ENCODE data around the gene ESR1.
A peak's percentile ranks its signal among the peaks of the same experiment; 100 is the strongest.

Gene ESR1

GRCh38 chr6:151807513-151808370 lies at the start of gene ESR1:
TSS of gene ESR1 (plus strand) at chr6:151807682. CDS start at chr6:151807913, 231 bp downstream.
- peak within 1 kb of the TSS; percentile 96 for H3K4me2 ChIP-seq
- peaks cover 11% of the 10 kb centered on the region; the same call in 1 of the 2 replicates for H4K20me1 ChIP-seq
- H3K27ac ChIP-seq: no peak within 1 kb of the TSS
- H3K9me3 ChIP-seq: peaks cover 15% of the 10 kb centered on the region; the same call in 1 of the 2 replicates
- H3K27me3 ChIP-seq: peaks cover 41% of the 10 kb centered on the region
- no peaks in the 10 kb centered on the region for H3K36me3 ChIP-seq
- peak within 1 kb of the TSS; percentile 65 for H3K4me3 ChIP-seq
- H3K4me1 ChIP-seq: peaks cover 18% of the 10 kb centered on the region
- no peak for TF ChIP-seq Cebpa-rat (IDR thresholded peaks at IDR 0.05)
- H3K9ac ChIP-seq: 0 out of 2 replicates have a peak within 1 kb of the TSS, but pooled peaks have one; percentile 17

DNA sequence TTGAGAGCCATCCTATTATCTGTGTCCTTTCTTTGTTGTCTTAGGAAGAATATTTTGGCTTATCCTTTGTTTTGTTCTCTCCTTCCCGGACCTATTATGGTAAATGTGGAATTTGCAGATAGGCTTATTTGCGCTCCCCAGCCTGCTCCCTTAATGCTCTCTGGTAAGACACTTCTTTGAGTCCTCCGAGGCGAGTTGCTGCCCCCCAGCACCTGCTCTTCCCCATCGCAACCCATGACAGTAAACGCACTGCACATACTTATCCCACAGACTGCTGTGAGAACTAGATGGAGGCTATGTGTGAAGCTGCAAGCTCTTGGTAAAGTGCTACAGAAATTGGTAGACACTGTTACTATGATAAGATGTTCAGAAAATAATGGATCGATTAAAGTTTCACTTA lies 47.0 kb upstream of the ESR1 start:
- no peak for TF ChIP-seq Cebpa-rat (IDR thresholded peaks at IDR 0.05)
- Histone ChIP-seq H3K4me2 (no peak overlapping the region), H4K20me1 (no peaks in the 10 kb centered on the region), H3K9ac (no peak overlapping the region), H3K9me3 (no peaks in the 10 kb centered on the region), H3K4me3 (no peak overlapping the region), H3K27ac (no peak overlapping the region), H3K36me3 (no peaks in the 10 kb centered on the region), H3K27me3 (no peaks in the 10 kb centered on the region), H3K4me1 (no peaks in the 10 kb centered on the region)

DNA sequence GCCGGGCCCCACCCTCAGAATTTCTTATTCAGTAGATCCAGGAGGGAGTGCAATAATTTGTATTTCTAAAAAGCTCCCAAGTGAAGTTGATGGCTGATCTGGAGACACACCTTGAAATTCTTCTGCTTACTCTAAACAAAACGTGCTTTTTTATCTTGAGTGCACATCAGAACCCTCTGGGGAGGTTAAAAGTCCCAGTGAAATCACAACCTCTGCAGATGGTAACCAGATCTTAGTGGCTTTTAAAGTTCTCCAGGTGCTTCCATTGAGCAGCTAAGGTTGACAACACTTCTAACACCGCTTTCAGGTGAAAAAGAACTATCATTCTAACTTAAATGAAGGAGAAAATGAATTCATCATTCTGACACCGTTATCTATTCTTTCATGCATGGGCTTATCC lies 45.6 kb upstream of the ESR1 start:
- Histone ChIP-seq H3K9me3 (no peaks in the 10 kb centered on the region), H3K4me3 (no peak overlapping the region), H3K27ac (no peak overlapping the region), H3K4me1 (no peaks in the 10 kb centered on the region), H3K27me3 (no peaks in the 10 kb centered on the region), H3K9ac (no peak overlapping the region), H3K36me3 (no peaks in the 10 kb centered on the region), H3K4me2 (no peak overlapping the region), H4K20me1 (no peaks in the 10 kb centered on the region)
- TF ChIP-seq Cebpa-rat (IDR thresholded peaks at IDR 0.05): no peak

DNA sequence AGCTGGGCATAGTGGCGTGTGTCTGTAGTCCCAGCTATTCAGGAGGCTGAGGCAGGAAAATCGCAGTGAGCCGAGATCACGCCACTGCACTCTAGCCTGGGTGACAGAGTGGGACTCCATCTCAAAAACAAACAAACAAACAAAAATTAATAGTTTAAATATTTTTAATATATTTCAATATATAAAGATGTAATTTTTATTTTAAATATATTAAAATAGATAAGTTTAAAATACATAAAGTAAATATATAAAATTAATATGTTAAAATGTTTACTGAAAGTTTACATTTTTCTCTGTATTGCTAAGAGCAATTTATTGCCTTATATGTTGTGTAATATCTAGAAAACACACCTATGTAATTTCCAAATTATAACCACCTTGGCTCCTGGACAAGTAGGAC lies 44.7 kb upstream of the ESR1 start:
- no peak overlapping the region for H3K4me2 ChIP-seq
- no peak for TF ChIP-seq Cebpa-rat (IDR thresholded peaks at IDR 0.05)
- H3K36me3 ChIP-seq: no peaks in the 10 kb centered on the region
- H3K4me1 ChIP-seq: no peaks in the 10 kb centered on the region
- no peaks in the 10 kb centered on the region for H4K20me1 ChIP-seq
- no peak overlapping the region for H3K27ac ChIP-seq
- no peaks in the 10 kb centered on the region for H3K9me3 ChIP-seq
- H3K4me3 ChIP-seq: no peak overlapping the region
- no peaks in the 10 kb centered on the region for H3K27me3 ChIP-seq
- H3K9ac ChIP-seq: no peak overlapping the region

- no peak overlapping the region for H3K9ac ChIP-seq
- no peaks in the 10 kb centered on the region for H4K20me1 ChIP-seq
- no peak overlapping the region for H3K27ac ChIP-seq
- H3K4me1 ChIP-seq: no peaks in the 10 kb centered on the region
- no peak for TF ChIP-seq Cebpa-rat (IDR thresholded peaks at IDR 0.05)
- no peaks in the 10 kb centered on the region for H3K36me3 ChIP-seq
- no peaks in the 10 kb centered on the region for H3K27me3 ChIP-seq
- H3K9me3 ChIP-seq: no peaks in the 10 kb centered on the region
- no peak overlapping the region for H3K4me3 ChIP-seq
- H3K4me2 ChIP-seq: no peak overlapping the region
Measured at GRCh38 chr6:151763303-151763702, 44.2 kb upstream of the ESR1 start.

DNA sequence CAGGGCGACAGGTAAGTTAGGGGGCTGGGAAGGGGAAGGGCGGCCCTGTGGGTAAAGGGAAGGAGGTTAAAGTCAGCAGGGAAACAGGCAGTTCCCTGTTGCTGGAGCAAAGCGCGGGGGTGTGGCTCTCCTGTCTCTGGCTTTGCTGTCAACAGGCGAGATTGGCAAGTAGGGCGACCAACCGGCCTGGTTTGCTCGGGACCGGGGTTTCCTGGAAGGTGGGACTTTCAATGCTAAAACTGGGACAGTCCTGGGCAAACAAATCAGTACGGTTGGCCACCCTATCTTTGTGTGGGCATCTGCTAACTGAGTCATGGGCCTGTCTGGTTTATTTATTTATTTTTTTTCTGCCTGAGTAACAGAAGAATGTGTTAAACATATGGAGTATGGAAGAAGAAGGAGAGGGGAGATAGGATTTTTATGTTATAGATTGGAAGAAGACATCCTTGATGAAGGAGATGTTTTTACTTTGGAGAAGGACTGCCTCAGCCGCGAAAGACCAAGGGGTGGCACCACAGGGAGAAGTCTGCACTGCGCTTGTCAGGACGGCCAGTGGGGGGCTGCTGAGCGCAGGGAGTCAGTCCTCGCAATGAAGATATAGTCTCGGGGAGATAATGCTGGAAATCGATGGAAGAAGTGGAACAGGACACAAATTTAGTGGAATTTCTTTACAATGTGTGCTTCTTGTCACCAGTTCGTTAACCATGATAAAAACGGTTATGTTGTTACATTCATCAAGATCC lies 43.4 kb upstream of the ESR1 start:
- H3K9ac ChIP-seq: no peak overlapping the region
- H3K27ac ChIP-seq: no peak overlapping the region
- no peak overlapping the region for H3K4me2 ChIP-seq

GRCh38 chr6:151765444-151765886 lies 42.0 kb upstream of the ESR1 start:
- Histone ChIP-seq H3K4me1 (no peaks in the 10 kb centered on the region), H3K4me2 (no peak overlapping the region), H3K36me3 (no peaks in the 10 kb centered on the region), H3K27ac (no peak overlapping the region), H4K20me1 (no peaks in the 10 kb centered on the region), H3K9ac (no peak overlapping the region), H3K27me3 (no peaks in the 10 kb centered on the region), H3K4me3 (no peak overlapping the region), H3K9me3 (no peaks in the 10 kb centered on the region)
- no peak for TF ChIP-seq Cebpa-rat (IDR thresholded peaks at IDR 0.05)

More for the DNA sequence above, 43.4 kb upstream of the ESR1 start:
- H3K9me3 ChIP-seq: no peaks in the 10 kb centered on the region
- TF ChIP-seq Cebpa-rat (IDR thresholded peaks at IDR 0.05): no peak
- no peaks in the 10 kb centered on the region for H3K27me3 ChIP-seq
- H3K4me3 ChIP-seq: no peak overlapping the region
- no peaks in the 10 kb centered on the region for H4K20me1 ChIP-seq
- no peaks in the 10 kb centered on the region for H3K36me3 ChIP-seq
- H3K4me1 ChIP-seq: no peaks in the 10 kb centered on the region

GRCh38 chr6:151772446-151772845 lies 35.0 kb upstream of the ESR1 start:
- Histone ChIP-seq H3K4me3 (no peak overlapping the region), H3K36me3 (no peaks in the 10 kb centered on the region), H3K9me3 (no peaks in the 10 kb centered on the region), H3K9ac (no peak overlapping the region), H3K27me3 (no peaks in the 10 kb centered on the region), H3K4me2 (no peak overlapping the region), H3K27ac (no peak overlapping the region), H4K20me1 (no peaks in the 10 kb centered on the region), H3K4me1 (no peaks in the 10 kb centered on the region)
- no peak for TF ChIP-seq Cebpa-rat (IDR thresholded peaks at IDR 0.05)

GRCh38 chr6:151773382-151773781 lies 34.1 kb upstream of the ESR1 start:
- Histone ChIP-seq H3K4me1 (no peaks in the 10 kb centered on the region), H3K4me3 (no peak overlapping the region), H3K36me3 (no peaks in the 10 kb centered on the region), H3K9me3 (no peaks in the 10 kb centered on the region), H4K20me1 (no peaks in the 10 kb centered on the region), H3K27ac (no peak overlapping the region), H3K27me3 (no peaks in the 10 kb centered on the region), H3K9ac (no peak overlapping the region), H3K4me2 (no peak overlapping the region)
- no peak for TF ChIP-seq Cebpa-rat (IDR thresholded peaks at IDR 0.05)

DNA sequence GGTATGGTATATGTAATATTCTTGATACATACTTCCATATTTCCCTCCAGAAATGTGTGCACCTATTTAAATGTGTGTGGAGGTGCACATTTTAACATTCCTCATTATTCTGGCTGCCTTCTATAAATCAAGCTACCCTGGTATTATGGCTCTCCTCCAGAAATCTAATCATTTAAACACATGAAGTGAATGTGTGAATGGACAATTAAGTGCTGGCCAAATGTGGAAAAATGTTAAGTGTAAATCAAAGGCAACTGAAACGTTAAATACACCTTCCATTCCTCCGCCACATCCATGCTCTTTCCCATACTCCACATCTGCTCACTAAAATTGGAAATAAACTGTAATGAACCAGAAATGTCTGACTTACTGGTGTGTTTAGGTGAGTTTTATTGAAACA lies 24.9 kb upstream of the ESR1 start:
- H3K36me3 ChIP-seq: no peaks in the 10 kb centered on the region
- H3K27ac ChIP-seq: no peak overlapping the region
- TF ChIP-seq Cebpa-rat (IDR thresholded peaks at IDR 0.05): no peak
- H3K9ac ChIP-seq: no peak overlapping the region
- 0 out of 2 replicates have a peak, but pooled peaks cover 6% of the 10 kb centered on the region for H3K9me3 ChIP-seq
- no peak overlapping the region for H3K4me3 ChIP-seq
- no peaks in the 10 kb centered on the region for H4K20me1 ChIP-seq
- H3K4me2 ChIP-seq: no peak overlapping the region
- no peaks in the 10 kb centered on the region for H3K4me1 ChIP-seq
- no peaks in the 10 kb centered on the region for H3K27me3 ChIP-seq

Data from BLaER1 (cell line).